GM18517 (cell line): Measurements from ENCODE around the gene HLA-DRB1.
A peak's percentile ranks its signal among the peaks of the same experiment; 100 is the strongest.
"Not testable (repeated sequence)": the region's sequence is repeated elsewhere in the genome, so short reads cannot be mapped to it uniquely, and the experiment has no call there.

Experiments used
- ATAC-seq: cut with Tn5 transposase; IDR thresholded peaks from one replicate; pipeline ENCODE4 v1.9.1; 2021; ENCODE audit warnings: mild to moderate bottlenecking, moderate library complexity; ENCODE audit not compliant: unreplicated experiment

The HLA-DRB1 gene

DNA sequence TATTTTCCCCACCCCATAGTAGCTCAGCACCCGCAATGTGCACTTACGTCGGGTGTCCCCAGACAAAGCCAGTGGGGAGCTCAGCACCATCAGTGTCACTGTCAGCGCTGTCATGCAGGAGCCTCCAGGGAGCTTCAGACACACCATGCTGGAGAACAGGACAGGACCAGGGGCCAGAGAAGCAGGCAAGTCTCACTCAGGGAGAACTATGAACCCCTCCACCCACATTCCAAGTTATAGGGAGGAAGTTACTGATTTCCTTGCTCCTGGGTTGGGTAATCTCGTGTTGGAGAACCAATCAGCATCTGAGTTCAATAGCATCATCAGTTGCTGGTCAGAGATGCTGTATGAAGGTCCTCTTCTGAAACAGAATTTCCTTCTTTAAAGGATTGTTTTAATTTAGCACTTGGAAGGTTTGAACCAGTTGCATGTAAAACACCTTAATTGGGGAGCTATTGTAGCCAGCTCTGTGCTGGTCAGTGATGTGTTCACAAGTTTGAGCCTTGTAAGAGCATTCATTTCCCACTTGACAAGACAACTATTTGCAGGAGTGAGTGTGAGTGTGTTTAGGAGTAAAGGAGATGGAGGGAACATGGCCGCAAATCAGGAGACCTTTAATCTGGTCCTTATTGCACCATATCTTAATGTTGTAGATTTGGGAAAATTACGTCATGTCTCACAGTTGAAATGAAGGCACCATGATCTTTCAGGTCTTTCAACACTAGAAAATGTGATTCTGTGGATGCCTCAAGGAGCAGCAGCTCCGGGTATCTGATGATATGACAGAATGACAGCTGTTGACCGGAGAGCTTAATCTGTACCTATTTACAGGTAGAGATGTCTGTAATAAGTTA, at the start of gene HLA-DRB1:
TSS of gene HLA-DRB1 (minus strand) at position 253 of the 854 bp plus-strand sequence. CDS start at position 147, 106 bp downstream.
- ATAC-seq: peak; percentile 93

GRCh38 chr6:32638532-32639219, 49.0 kb upstream of the HLA-DRB1 start:
- ATAC-seq: no peak

- no peak for ATAC-seq
Observed at GRCh38 chr6:32637883-32638282, 48.2 kb upstream of the HLA-DRB1 start.

- ATAC-seq: peak; percentile 74
Observed at GRCh38 chr6:32637219-32637880, 47.7 kb upstream of the HLA-DRB1 start, which contains the start of gene HLA-DQA1. Gene HLA-DQA1, plus strand, starts transcription at chr6:32637406. Its CDS starts 53 bp downstream, at chr6:32637459.

DNA sequence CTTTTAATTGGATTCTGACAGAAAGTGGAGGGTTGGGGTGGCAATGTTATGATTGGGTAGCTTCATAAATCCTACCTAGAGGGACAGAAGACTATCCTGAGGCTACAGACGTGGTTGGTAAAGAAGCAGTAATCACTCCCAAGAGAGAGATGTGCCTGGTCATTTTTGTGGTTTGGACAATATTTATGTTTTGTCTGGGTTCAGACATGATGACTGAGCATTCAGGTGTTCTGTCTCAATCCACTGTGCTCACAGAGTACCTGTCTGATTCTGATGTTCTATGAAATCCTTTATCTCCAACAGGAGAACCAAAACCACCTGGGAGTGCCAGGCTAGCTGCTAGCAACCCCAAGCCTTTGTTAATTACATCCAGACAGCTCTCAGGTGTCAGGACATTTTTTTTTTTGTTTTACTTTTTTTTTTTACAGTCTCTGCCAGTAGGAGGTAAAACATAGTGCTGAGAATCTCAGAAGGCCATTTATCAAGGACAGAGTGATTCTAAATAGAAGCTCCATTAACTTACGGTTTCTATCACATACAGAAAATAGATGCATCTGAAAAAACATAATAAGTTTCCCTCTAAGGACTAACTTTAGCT, 46.0 kb upstream of the HLA-DRB1 start:
- ATAC-seq: no peak

- not testable (repeated sequence) for ATAC-seq
Observed at GRCh38 chr6:32629793-32630192, 40.1 kb upstream of the HLA-DRB1 start.

DNA sequence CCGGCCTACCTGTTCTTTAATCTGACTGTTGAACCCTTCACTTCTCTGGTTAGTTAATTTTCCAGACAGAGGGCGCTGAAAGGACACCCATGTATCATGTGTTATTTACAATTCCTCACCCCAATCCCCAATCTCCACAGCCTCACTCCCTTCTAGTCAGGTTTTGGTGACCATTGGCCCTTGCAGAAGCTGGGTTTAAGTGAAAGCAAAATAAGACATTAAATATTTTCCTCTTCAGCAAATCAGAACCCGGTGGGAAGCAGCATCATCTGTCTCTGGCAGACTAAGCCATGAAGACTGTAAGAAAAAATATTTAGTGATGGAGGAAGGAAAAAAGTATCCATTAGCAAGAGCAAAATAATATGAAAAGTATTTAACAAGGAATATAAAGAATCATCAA, 38.2 kb upstream of the HLA-DRB1 start:
- ATAC-seq: no peak

GRCh38 chr6:32627249-32627648, 37.6 kb upstream of the HLA-DRB1 start:
- no peak for ATAC-seq

DNA sequence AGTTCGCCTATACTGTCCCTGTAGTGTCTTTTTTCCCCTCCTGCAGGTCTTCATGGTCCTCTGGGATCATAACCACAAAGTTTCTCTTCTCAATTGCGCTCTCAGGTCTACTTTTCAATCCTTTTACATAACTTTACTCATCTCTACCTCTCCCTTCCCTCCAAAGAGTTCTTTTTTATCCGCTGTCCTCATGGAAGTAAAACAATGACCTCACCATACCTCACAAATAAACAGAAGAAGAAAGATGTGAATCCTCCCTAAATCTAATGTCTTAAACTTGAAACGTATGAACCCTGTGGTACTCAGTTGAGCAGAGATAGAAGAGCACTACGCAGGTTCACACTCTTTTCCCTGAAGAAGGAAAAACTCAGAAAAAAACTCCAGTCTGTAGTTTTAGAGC, 35.5 kb upstream of the HLA-DRB1 start:
- ATAC-seq: no peak

GRCh38 chr6:32624565-32624964, 34.9 kb upstream of the HLA-DRB1 start:
- ATAC-seq: no peak

- no peak for ATAC-seq
Observed at GRCh38 chr6:32623693-32624092, 34.0 kb upstream of the HLA-DRB1 start.

DNA sequence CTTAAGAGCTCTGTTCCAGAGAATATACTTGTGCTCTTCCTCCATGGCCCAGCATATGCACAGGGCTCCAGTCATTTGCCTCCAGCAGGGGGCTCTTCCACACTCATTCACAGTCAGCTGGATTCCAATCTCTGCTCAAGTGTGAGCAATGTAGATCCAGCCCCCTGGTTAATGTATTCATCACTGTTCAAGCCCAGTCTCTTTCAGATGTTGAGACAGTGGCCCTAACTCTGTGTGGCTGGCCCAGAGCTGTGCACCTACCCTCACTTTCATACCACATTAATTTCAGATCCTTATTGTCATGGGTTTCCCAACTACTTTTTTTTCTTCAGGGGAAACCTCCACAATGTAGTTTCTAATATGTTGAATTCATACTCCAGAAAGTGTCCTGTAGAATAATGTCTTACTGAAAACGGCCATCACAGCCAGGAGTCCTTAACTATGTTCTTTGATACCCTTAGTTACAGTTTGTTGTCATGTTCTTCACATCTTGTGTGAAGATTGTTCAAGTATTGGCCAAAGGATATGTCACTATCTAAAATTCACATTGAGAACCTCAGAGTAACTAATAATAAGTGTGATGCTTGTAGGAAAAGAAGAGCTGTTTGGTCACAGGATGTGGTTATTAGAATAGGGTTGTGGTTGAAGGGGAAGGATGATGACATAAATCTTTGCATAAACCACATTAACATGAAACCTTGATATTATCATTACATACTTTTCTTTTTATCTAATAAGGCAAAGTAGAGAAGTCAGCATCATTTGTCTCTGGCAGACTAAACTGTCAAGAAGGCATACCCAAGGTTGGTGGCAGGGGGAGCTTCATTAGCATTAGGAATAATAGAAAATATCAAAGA, 33.1 kb upstream of the HLA-DRB1 start:
- peak; percentile 77 for ATAC-seq

GRCh38 chr6:32621372-32621771, 31.7 kb upstream of the HLA-DRB1 start:
- ATAC-seq: no peak

DNA sequence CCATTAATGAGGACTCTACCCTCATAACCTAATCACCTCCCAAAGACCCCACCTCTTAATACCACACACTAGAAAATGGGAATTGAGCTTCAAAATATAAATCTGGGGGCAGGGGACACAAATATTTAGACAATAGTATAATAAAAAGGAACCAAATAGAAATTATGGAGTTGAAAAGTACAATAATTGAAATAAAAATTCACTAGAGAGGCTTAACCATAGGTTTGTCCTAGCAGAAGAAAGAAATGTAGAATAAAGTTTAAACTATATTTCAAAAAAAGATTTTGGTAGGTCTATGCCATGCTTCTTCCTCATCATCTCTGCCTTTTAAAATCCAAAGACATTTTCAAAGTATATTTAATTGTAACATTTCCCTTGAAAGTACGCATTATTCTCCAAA, 28.1 kb upstream of the HLA-DRB1 start:
- ATAC-seq: no peak

DNA sequence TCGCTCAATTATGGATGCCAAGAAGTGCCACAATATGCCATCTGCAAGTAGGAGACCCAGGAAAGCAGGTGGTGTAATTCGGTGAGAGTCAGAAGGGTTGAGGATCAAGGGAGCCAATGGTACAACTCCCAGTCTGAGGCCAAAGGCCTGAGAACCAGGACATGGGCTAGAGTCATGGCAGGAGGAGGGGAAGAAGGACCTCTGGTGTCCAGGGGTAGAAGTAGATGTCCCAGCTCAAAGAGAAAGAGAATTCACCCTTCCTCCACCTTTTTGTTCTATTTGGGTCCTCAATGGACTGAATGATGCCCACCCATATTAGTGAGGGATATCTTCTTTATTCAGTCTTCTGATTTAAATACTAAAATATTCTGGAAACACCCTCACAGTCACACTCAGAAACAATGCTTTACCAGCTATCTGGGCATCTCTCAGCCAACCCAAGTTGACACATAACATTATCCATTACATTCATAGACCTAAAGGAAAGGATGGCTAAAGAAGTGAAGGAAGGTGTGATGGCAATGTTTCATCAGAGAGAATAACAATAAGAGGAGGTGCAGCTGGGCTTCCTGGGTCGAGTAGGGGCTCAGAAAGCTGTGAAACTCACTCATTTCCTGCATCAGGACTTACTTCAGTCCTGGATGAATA, 26.4 kb upstream of the HLA-DRB1 start:
- no peak for ATAC-seq

GRCh38 chr6:32614366-32615081, 24.9 kb upstream of the HLA-DRB1 start:
- ATAC-seq: no peak

GRCh38 chr6:32613475-32613874, 23.8 kb upstream of the HLA-DRB1 start:
- ATAC-seq: no peak

DNA sequence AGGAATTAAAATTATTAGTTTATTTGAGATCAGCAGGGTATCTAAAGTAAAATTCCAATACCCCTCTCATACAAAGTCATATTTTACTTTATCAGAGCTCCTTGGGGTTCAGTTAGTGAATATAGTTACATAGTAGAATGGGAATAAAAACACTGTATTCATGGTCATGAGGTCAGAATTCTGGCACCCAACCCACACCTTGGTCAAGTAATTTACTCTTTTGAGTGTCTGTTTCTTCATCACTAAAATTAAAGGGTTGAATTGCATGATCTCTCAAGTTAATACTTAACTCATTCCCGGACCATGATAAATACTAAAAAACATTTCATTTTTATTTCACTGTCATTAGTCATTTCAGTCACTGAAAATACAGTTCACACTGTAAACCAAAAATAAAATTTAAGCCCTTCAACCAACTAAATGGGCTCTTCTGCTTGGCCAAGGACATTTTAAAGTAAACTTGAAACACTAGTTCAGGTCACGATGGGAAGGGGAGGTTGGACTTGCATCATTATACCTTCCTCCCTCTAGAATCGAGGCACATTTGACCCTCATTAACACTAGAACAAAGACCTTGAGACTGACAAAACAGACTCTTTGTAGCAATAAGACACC, 21.1 kb upstream of the HLA-DRB1 start:
- no peak for ATAC-seq
